Activated CD8-positive, alpha-beta memory T cell treated with anti-CD3 and anti-CD28 coated beads, Interleukin-2, amount 50 U/mL, for 24 hours (primary cell): ENCODE measurements around the gene GSTA3.
"Not testable (repeated sequence)": the region's sequence is repeated elsewhere in the genome, so short reads cannot be mapped to it uniquely, and the experiment has no call there.

ENCODE experiments used
- DNase-seq: peaks from one replicate; pipeline ENCODE4 v3.0.0-alpha.2; 2020; ENCODE audit errors: extremely low read depth

GSTA3 gene

GRCh38 chr6:52910091-52910490 lies 593 bp upstream of the GSTA3 start:
- no peak for DNase-seq

GRCh38 chr6:52909131-52909530 lies 367 bp downstream of the GSTA3 start:
- no peak for DNase-seq

DNA sequence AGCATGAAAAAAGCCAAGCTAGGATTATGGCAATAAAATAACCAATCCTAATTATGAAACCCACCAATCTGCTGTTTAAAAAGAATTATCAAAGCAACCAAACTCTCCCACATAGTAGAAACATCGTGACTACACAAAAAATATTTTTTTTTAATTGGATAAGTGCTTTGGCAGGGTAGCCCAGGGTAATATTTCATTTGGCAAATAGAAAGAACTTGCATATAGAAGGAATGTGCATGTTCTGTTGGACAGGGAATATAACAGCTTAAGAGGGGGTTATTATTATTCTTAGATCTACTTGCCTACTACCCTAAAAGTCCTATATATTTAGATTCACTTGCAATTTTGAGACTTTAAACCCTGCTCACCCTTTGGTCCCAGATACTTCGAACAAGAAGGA lies 972 bp downstream of the GSTA3 start:
- no peak for DNase-seq

DNA sequence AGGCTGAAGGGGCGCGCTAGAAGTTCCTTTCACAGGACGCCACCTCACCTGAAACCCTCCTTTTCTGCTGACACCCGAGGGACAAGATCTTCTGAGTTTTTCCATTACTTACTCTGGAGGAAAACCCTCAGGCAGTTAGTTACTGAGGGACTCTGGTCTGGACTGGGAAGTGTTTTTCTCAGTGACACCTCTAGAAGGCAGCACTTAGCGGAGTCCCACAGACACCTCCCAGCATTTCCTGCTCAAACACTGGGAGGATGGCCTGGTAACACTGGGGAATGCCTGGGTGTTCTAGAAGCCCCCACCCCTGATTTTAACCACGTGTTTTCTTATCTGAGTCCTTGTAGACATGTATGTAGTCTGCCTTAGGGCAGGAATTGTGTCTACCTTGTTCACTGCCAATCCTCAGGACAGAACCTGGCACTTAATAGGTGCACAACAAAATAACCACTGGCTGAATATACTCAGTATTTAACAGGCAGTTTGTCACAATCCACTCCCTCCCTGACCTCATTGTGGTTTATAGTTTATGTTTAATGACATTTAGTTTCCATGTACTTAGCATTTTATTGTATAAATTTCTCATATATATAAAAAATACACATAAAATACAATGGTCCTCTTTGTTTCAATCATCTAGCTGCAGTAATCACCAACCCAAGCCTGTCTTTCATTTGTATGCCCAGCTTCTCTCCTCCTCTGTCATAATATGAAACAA lies 4.8 kb downstream of the GSTA3 start:
- DNase-seq: no peak

GRCh38 chr6:52900536-52900935 lies 9.0 kb downstream of the GSTA3 start:
- DNase-seq: no peak

DNA sequence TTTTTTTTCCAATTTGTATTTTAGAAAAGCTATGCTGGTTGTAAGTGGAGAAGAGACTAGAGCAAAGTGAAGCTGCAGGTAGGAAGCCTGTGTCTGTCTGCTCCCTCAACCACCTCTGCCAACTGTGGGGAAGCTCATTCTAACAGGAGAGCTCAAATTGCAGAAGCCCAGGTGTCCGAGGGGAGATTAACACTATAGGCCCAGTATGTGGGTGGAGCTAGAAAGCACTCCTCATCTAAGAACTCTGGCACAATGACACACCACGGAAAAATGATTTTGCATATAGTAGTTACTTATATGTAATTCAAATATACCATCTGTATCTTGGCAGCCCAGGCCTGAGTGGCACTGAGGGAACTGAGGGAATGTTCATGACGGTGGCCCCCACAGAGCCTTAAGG lies 13.7 kb downstream of the GSTA3 start:
- not testable (repeated sequence) for DNase-seq

GRCh38 chr6:52894285-52894684 lies 15.2 kb downstream of the GSTA3 start:
- no peak for DNase-seq

- DNase-seq: no peak
Measured at GRCh38 chr6:52893803-52894202, 15.7 kb downstream of the GSTA3 start.

- DNase-seq: no peak
Measured at GRCh38 chr6:52893221-52893620, 16.3 kb downstream of the GSTA3 start.

DNA sequence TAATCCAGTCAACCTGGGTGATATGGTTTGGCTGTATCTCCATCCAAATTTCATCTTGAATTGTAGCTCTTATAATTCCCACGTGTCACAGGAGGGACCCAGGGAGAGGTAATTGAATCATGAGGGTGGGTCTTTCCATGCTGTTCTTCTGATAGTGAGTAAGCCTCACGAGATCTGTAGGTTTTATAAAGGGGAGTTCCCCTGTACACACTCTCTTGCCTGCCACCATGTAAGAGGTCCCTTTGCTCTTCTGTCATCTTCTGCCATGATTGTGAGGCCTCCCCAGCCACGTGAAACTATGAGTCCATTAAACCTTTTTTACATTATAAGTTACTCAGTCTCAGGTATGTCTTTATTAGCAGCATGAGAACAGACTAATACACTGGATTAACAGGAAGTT lies 19.5 kb downstream of the GSTA3 start:
- DNase-seq: no peak

DNA sequence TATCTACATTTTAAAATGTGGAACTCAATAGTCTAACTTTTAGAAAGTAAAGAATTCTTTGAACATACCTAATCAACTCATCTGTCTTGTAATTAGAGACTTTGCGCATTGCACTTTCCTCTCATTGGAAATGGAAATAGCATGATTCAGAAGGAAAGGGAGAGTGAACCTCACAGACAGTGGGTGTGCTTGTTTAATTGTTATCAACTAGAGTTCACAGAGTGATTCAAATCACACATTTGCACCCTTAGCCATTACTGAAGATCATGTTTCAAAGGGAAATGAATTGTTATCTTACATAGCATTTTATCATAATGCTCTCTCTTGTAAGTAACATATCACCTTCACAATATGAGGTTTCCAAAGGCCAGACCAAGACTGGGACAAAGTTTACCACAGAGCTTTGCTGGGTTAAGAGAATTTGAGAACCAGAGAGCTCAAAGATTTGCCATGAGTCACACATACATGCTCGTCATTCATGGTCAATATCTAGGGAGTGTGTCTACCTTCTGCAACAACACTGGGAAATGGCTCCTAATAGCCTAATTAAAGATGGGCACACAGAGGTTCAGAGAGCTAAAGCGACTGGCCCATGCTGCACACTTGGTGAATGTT lies 21.5 kb downstream of the GSTA3 start:
- no peak for DNase-seq

GRCh38 chr6:52881996-52882841 lies 27.3 kb downstream of the GSTA3 start:
- peak; percentile 24 for DNase-seq

GRCh38 chr6:52881662-52881995 lies 27.9 kb downstream of the GSTA3 start:
- DNase-seq: no peak

DNA sequence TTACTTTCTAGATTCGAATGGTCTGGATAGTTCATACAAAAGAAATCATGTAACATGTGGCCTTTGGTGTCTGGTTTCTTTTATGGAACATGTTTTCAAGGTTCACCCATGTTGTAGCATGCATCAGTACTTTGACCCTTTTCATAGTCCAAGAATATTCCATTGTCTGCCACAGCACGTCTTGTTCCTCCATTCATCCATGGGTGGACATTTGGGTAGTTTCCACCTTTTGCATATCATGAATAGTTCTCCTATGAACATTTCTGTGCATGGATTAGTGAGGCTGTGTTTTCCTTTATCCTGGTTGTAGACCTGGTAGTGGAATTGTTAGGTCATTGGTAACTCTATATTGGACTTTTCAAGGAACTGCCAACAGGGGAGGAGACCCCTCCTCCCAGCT lies 31.7 kb downstream of the GSTA3 start:
- DNase-seq: no peak

- no peak for DNase-seq
Measured at GRCh38 chr6:52877168-52877567, 32.3 kb downstream of the GSTA3 start.

DNA sequence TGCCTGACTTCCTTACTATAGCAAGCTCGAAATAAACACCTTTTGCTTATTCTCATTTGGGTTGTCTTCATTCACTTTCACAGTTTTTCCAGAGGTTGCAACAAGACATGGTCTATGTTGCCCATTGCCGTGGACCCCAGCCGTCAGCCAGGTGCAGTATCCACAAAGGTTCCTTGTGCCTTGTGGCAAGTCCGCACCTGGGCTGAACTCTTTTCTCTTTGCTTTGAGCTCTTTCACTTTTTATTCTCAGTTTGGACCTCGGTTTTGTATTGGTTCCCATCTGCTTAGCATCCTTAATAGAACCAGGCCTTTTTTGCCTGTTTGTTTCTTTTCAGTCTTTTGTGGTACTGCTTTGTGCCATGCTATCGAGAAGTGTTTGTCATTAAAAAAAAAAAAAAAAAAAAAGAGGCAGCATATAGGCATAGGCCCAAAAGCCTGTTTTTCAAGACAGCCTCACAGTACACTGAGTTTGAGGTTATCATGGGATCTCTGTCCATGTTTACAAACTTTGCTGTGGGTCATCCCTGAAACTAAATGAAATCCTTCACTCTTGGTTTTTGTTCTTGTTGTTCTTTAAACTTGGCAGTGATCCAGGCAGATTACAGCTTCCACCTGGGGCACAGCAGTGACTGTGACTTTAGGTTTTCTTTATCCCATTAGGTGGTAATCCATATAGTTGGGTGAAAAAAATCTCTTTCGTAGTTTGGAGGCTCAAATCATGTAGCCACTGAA lies 33.3 kb downstream of the GSTA3 start:
- no peak for DNase-seq

GRCh38 chr6:52872031-52872430 lies 37.5 kb downstream of the GSTA3 start:
- DNase-seq: no peak

- DNase-seq: no peak
Measured at GRCh38 chr6:52871621-52872020, 37.9 kb downstream of the GSTA3 start.

DNA sequence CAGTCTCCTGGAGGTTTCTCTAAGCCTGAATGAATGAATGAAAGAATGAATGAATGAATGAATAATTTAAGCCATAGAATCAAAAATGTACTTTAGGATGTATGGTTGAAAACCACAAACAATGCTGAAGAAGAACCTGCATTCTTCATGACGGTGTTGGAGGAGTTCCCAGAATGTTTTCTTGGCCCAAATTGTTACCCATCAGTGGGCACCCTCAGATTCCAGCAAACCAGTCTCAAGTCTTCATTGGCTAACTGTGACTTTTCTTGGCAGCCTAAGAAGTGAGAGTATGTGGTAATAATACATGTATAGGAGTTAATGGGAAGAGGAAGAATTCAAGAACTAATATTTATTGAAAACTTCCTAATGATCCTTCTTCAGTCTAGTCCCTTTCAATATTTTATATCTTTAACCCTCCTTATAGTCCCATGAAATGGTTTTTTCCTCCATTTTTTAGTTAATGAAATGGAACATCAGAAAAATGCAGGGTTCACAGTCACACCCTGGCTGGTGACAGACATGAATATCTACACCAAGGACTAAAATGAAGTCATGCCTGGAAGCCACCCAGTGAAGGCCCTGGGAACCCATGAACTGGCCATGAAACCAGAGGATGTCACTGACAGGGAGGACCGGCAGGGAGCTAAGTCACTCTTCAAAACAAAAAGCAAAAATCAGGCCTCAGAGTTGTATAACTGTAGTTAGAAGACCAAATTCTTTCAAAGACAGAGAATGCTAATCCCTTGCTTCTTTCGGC lies 39.0 kb downstream of the GSTA3 start:
- not testable (repeated sequence) for DNase-seq

DNA sequence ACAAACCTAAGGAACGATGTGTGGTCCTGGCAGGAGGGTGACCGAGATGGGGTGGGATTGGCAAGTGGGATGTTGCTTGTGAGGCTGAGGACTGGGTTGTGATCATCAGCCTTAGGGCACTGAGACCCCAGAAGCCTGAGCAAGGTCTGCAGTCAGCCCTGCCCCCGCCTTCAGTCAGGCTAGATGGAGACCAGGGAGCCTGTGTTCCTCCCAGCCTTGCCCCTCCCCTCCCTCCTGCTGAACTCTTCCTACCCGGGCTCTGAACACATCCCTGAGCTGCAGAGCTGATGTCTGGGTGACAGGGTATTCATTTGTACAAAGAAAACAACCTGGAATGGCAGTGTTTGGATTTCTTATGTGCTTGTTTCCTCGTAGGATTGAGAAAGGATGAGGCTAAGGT lies 40.6 kb downstream of the GSTA3 start:
- DNase-seq: not testable (repeated sequence)

GRCh38 chr6:52868240-52868639 lies 41.3 kb downstream of the GSTA3 start:
- DNase-seq: no peak
